GM19397 (cell line): ENCODE data around the gene IRF1.
"Not testable (repeated sequence)": the region's sequence is repeated elsewhere in the genome, so short reads cannot be mapped to it uniquely, and the experiment has no call there.

ENCODE experiments used
- ATAC-seq: cut with Tn5 transposase; IDR thresholded peaks from one replicate; pipeline ENCODE4 v1.9.1; 2021; ENCODE audit warnings: mild to moderate bottlenecking, moderate library complexity; ENCODE audit not compliant: unreplicated experiment

IRF1 gene

GRCh38 chr5:132490484-132491367 is at the start of gene IRF1:
TSS of gene IRF1 (minus strand) at chr5:132490773. CDS start at chr5:132489478, 1,295 bp downstream.
- ATAC-seq: peak; percentile 80

GRCh38 chr5:132540149-132540548 is 49.6 kb upstream of the IRF1 start:
- no peak for ATAC-seq

- ATAC-seq: no peak
Measured at GRCh38 chr5:132539716-132540115, 49.1 kb upstream of the IRF1 start.

- no peak for ATAC-seq
Measured at GRCh38 chr5:132530946-132531345, 40.4 kb upstream of the IRF1 start.

- no peak for ATAC-seq
Measured at GRCh38 chr5:132528866-132529634, 38.5 kb upstream of the IRF1 start.

- no peak for ATAC-seq
Measured at GRCh38 chr5:132528021-132528420, 37.4 kb upstream of the IRF1 start.

- ATAC-seq: no peak
Measured at GRCh38 chr5:132526974-132527564, 36.5 kb upstream of the IRF1 start.

- no peak for ATAC-seq
Measured at GRCh38 chr5:132526290-132526973, 35.9 kb upstream of the IRF1 start.

GRCh38 chr5:132525299-132525724 is 34.7 kb upstream of the IRF1 start:
- ATAC-seq: peak; percentile 56

GRCh38 chr5:132524877-132525276 is 34.3 kb upstream of the IRF1 start:
- not testable (repeated sequence) for ATAC-seq

GRCh38 chr5:132522067-132522466 is 31.5 kb upstream of the IRF1 start:
- not testable (repeated sequence) for ATAC-seq

GRCh38 chr5:132513618-132514336 is 23.2 kb upstream of the IRF1 start:
- ATAC-seq: not testable (repeated sequence)

- ATAC-seq: no peak
Measured at GRCh38 chr5:132510076-132510475, 19.5 kb upstream of the IRF1 start.

- ATAC-seq: no peak
Measured at GRCh38 chr5:132506094-132506692, 15.6 kb upstream of the IRF1 start.

GRCh38 chr5:132505641-132506040 is 15.1 kb upstream of the IRF1 start:
- no peak for ATAC-seq

- no peak for ATAC-seq
Measured at GRCh38 chr5:132504746-132505145, 14.2 kb upstream of the IRF1 start.

GRCh38 chr5:132503244-132503643 is 12.7 kb upstream of the IRF1 start:
- ATAC-seq: no peak

- ATAC-seq: no peak
Measured at GRCh38 chr5:132501961-132502931, 11.7 kb upstream of the IRF1 start.

GRCh38 chr5:132501629-132501956 is 11.0 kb upstream of the IRF1 start:
- no peak for ATAC-seq
